GM06990 (cell line): Measurements from ENCODE around the gene HOXB9.

Experiments
- DNase-seq: peaks from one replicate; pipeline ENCODE4 v3.0.0-alpha.2; 2011; ENCODE audit not compliant: insufficient read length; ENCODE audit errors: extremely low read depth
- H3K27me3 ChIP-seq: replicated peaks from 2 replicates; pipeline ENCODE4 v1.6.0; 2011; ENCODE audit warnings: low read length; ENCODE audit not compliant: control insufficient read depth, insufficient read depth
- H3K36me3 ChIP-seq: 2 replicates; pipeline ENCODE4 v1.5.1; 2011; ENCODE audit warnings: low read length; ENCODE audit not compliant: control insufficient read depth, insufficient read depth
- H3K4me3 ChIP-seq: replicated peaks from 2 replicates; pipeline ENCODE4 v1.5.1; 2011; ENCODE audit warnings: low read depth, mild to moderate bottlenecking, control low read depth, low read length
- TF ChIP-seq, protein P1 (sequence below): IDR thresholded peaks from 2 replicates; pipeline ENCODE4 v1.5.1; 2011; ENCODE audit warnings: low read length, control low read depth, mild to moderate bottlenecking, inconsistent platforms; ENCODE audit not compliant: insufficient read depth, poor library complexity, severe bottlenecking

The HOXB9 gene

DNA sequence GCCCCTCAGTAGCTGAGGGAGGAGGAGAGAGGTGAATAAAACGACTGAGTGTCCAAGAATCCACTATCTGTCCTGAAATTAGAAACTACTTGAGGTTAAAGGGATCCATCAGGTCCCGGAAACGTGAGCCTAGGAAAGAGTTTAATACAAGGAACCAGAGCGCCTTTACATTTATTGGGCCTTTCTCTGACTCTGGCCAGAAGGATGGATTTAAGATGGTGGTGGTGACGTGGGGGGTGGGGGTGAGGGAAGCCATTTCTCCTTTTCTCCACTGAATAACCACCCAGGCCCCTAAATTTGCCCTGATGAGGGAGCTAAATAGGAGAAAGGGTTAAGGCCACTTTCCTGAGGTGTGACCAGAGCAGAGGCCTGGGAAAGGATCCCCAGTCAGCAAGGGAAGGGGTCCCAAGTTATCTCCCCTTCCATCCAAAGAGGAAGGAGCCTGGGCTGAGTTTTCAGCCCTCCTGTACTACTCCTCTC lies 1.0 kb upstream of the HOXB9 start:
- DNase-seq, result no peak
- Histone ChIP-seq H3K4me3 (no peak overlapping the region), H3K36me3 (no peaks in the 10 kb centered on the region), H3K27me3 (peaks cover 6% of the 10 kb centered on the region)
- TF ChIP-seq, protein P1, sequence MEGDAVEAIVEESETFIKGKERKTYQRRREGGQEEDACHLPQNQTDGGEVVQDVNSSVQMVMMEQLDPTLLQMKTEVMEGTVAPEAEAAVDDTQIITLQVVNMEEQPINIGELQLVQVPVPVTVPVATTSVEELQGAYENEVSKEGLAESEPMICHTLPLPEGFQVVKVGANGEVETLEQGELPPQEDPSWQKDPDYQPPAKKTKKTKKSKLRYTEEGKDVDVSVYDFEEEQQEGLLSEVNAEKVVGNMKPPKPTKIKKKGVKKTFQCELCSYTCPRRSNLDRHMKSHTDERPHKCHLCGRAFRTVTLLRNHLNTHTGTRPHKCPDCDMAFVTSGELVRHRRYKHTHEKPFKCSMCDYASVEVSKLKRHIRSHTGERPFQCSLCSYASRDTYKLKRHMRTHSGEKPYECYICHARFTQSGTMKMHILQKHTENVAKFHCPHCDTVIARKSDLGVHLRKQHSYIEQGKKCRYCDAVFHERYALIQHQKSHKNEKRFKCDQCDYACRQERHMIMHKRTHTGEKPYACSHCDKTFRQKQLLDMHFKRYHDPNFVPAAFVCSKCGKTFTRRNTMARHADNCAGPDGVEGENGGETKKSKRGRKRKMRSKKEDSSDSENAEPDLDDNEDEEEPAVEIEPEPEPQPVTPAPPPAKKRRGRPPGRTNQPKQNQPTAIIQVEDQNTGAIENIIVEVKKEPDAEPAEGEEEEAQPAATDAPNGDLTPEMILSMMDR, result no peak

DNA sequence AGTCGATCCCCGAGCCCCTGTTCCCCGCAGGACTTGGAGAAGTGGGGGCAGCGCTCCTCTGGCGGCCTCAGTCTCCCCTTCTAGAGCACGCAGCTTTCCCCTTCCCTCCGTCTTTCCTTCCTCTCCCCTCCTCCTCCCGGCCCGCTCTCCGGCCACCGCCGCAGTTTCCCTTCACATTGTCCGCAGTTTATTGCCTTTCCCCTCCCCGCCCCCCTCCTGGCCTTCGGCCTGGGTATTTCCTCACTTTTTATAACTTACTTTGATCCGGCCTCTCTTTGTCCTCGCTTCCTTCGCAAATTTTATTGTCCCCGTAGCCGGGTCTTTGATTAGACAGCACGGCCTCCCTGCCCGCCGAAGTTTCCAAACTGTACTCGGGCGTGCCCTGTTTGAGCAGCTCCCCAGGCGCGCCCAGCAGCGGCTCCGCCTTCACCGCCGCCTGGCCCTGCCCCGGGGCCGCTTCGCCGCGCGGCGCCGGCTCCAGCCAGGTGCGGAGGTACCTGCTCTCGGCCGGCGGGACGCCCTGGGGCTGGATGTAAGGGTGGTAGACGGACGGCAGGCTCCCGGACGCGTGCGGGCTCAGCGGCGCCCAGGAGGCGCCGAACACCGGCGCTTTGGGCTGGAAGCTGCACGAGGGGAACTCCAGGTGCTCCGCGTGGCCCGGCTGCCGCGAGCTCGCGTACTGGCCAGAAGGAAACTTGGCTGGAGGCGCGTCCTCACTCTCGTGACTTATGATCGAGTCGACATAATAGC lies 488 bp downstream of the HOXB9 start:
- TF ChIP-seq, protein P1, result no peak
- no peak for DNase-seq
- peaks cover 6% of the 10 kb centered on the region for H3K27me3 ChIP-seq
- no peaks in the 10 kb centered on the region for H3K36me3 ChIP-seq
- peak overlapping the region; percentile 48 for H3K4me3 ChIP-seq

DNA sequence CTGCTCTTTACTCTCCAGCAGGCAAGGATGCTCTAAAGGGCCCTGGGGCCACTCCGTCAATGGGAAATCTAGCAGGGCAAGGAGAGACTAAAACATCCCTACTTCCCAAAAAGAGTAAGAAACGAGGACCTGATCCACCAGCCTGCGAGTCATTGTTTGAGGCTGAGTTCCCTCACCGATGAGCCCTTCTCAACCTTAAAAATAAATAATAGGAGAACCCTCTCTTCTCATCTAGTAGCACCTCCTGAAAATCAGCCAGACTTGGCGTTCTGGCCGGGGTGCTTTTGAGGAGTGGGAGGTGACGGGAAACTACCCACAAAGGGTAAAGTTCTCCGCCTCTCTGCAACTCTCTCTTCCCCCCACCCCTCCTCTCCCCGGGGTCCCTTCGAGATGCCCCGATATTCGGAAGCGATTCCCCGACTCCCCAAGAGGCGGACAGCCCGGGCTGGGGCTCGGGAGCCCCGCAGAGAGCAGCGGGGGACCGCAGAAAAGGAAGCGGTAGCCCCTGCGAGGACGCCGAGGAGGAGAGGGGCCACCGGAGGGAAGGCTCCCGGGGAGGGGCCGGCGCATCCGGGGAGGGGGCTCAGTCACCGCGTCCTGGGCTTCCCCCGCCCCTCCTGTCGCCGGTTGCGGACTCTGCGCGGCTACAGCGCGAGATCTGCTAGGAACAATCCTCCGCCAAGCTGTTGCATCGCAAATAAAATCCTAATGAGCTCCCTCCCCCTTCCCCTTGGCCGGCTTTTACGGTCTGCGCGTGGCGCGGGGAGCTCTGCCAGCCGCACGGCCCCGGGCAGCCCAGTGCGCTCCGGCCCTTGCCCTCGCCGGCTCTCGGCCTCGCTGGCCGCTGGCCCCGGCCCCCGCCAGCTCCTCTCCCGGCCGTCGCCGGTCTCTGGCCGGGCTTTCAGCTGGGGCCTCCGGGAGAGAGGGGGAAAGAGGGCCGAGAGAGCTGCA lies 1.3 kb downstream of the HOXB9 start:
- H3K27me3 ChIP-seq, result peaks cover 6% of the 10 kb centered on the region
- no peak for DNase-seq
- peak overlapping the region; percentile 48 for H3K4me3 ChIP-seq
- no peaks in the 10 kb centered on the region for H3K36me3 ChIP-seq
- TF ChIP-seq, protein P1, result no peak

DNA sequence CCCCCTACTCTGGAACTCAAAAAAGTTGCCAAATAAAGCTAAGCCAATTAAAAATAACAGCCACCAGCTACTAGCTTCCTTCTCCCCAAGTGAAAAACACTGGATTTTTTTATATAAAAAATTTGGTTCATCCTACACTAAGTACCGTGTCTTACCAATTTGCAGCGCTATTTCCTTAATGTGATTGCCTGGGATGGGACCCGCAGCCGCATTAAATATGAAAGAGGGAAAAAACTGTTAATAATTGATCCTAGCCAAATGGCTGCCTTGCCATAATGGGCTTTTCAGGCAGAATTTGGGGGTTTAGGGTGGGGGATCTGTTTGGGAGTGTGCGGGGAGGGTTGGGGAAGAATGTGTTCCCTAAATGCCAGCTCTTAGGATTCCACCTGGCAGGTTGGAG lies 2.0 kb downstream of the HOXB9 start:
- DNase-seq, result no peak
- H3K27me3 ChIP-seq, result peaks cover 6% of the 10 kb centered on the region
- TF ChIP-seq, protein P1, result no peak
- no peak overlapping the region for H3K4me3 ChIP-seq
- H3K36me3 ChIP-seq, result no peaks in the 10 kb centered on the region

DNA sequence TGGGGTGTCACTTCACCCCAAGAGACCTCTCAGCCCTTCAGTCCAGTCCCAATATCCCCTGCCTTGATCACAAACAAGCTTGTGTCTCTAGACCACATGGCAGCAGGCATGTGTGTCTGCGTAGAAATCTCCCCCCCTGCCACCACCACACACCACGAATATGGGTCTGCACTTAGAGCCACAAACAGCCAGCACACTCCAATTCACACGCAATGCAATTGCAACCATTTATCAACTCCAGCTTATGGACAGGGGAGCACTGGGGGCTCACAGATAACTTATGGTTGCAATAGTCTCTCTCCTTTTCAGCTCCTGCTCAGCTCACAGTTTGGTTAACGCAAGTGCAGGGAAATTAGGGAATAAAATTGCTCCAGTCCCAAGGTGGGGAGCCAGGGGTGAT lies 2.6 kb downstream of the HOXB9 start:
- TF ChIP-seq, protein P1, result no peak
- Histone ChIP-seq H3K36me3 (no peaks in the 10 kb centered on the region), H3K27me3 (peaks cover 4% of the 10 kb centered on the region), H3K4me3 (no peak overlapping the region)
- no peak for DNase-seq
